Measurements from ENCODE around the gene SMAD5. TPM values are rescaled to one million over a fixed set of nuclear protein-coding genes. Genes with fewer than 3 reads are reported as not detected.

SMAD5 gene
- total RNA-seq, 1 donor, result 88.7 TPM

DNA sequence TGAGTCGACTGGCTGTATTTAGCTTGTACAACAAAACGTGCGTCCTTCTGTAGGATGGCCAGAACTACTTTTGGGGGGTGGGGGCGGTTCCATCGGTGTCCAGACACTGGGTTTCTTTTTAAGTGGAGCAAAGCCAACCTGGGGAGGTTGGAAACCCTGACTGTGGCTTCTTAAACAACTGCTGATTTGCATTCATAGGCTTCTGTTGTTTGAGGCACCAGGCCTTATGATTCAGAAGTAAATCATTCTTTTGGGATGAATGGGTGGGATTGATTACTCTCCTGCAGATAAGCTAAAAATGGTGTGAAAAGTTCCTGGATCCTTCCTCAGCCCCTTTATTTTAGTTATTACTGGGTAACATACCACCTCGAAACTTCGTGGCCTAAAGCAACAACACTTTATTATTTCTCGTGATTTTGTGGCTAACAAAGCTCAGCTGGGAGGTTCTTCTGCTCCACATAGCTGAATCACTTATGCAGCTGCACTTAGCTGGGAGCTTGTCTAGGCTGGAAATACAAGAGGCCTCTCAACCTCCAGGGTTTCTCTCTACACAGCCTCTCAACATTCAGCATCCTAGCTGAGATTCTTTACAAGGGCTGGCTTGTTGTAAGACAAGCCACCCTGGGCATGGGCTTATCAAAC lies 72.5 kb downstream of the SMAD5 start:
- H3K4me3 ChIP-seq (ENCODE audit: low read depth, low read length), result no peak overlapping the region
- no peak for DNase-seq (ENCODE audit: low read depth)
- TF ChIP-seq, protein P1, sequence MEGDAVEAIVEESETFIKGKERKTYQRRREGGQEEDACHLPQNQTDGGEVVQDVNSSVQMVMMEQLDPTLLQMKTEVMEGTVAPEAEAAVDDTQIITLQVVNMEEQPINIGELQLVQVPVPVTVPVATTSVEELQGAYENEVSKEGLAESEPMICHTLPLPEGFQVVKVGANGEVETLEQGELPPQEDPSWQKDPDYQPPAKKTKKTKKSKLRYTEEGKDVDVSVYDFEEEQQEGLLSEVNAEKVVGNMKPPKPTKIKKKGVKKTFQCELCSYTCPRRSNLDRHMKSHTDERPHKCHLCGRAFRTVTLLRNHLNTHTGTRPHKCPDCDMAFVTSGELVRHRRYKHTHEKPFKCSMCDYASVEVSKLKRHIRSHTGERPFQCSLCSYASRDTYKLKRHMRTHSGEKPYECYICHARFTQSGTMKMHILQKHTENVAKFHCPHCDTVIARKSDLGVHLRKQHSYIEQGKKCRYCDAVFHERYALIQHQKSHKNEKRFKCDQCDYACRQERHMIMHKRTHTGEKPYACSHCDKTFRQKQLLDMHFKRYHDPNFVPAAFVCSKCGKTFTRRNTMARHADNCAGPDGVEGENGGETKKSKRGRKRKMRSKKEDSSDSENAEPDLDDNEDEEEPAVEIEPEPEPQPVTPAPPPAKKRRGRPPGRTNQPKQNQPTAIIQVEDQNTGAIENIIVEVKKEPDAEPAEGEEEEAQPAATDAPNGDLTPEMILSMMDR (IDR thresholded peaks at IDR 0.05; ENCODE audit: insufficient read depth, low read length), result no peak

DNA sequence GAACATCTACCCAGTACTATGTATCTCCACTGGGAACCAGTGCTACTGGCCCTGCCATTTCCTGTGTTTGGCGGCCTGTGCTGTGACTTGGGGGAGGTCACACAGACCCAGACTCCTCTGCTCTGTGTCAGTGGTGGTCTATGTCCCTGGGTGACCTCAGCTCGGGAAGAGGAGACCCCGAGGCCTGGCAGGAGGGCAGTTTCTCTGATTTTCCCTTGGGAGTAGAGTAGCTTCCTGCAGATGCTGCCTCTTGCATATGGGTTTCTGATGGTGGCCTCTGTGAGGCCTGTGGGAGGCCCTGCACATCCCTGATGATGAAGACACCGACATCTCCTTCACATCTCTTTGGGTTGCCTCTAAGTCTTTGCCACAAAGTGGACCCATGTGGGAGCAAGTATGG lies 73.3 kb downstream of the SMAD5 start:
- DNase-seq (ENCODE audit: low read depth), result no peak
- TF ChIP-seq, protein P1 (IDR thresholded peaks at IDR 0.05; ENCODE audit: insufficient read depth, low read length), result no peak
- no peak overlapping the region for H3K4me3 ChIP-seq (ENCODE audit: low read depth, low read length)

DNA sequence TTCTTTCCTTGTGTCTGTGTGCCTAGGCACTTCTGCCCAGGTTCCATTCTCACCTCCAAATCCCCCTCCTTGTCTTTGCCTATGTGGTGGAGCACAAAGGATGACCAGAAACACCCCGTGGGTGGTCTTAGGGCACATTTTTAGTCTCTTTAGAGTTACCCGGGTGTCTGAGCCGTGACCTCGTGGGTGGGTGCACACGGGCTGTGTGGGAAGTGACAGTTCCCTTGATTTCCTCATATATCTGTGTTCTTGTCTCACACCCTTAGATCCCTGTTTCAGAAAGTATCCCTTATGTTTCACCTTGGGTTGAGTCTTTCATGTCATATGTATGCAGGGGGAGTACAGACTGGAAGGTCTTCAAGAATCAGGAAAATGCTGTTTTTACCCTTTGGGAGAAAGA lies 73.7 kb downstream of the SMAD5 start:
- no peak for DNase-seq (ENCODE audit: low read depth)
- no peak overlapping the region for H3K4me3 ChIP-seq (ENCODE audit: low read depth, low read length)
- TF ChIP-seq, protein P1 (IDR thresholded peaks at IDR 0.05; ENCODE audit: insufficient read depth, low read length), result no peak

DNA sequence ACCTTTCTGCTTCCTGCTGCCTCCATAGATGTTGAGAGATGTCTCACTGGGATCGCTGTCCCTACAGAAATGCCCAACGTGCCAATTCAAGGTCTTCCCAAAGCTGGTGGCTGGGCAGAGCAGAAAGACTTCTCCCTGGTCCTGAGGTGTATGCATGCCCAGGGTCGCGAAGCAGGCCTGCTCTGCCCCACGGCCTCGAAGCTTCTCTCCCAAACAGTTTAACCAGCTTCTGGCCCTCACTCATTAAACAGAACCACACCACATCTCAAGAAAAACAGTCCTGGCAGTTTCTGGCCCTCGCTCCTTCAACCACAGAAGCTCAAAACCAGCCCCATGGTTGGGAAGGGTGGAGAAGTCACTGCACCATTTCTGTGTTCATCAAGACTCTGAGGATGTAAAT lies 75.0 kb downstream of the SMAD5 start:
- TF ChIP-seq, protein P1 (IDR thresholded peaks at IDR 0.05; ENCODE audit: insufficient read depth, low read length), result no peak
- H3K4me3 ChIP-seq (ENCODE audit: low read depth, low read length), result no peak overlapping the region

GRCh38 chr5:136208916-136209315 lies 76.3 kb downstream of the SMAD5 start:
- DNase-seq (ENCODE audit: low read depth), result no peak
- TF ChIP-seq, protein P1 (IDR thresholded peaks at IDR 0.05; ENCODE audit: insufficient read depth, low read length), result no peak
- no peak overlapping the region for H3K4me3 ChIP-seq (ENCODE audit: low read depth, low read length)

More for the DNA sequence above, 75.0 kb downstream of the SMAD5 start:
- DNase-seq (ENCODE audit: low read depth), result no peak

- H3K4me3 ChIP-seq (ENCODE audit: low read depth, low read length), result no peak overlapping the region
- TF ChIP-seq, protein P1 (IDR thresholded peaks at IDR 0.05; ENCODE audit: insufficient read depth, low read length), result no peak
- no peak for DNase-seq (ENCODE audit: low read depth)
Observed at GRCh38 chr5:136209346-136209910, 76.8 kb downstream of the SMAD5 start.

All from fibroblast of the aortic adventitia (primary cell).